HT-29 (cell line): ENCODE measurements around the gene JMJD1C. TPM values are rescaled to one million over a fixed set of nuclear protein-coding genes. Genes with fewer than 3 reads are reported as not detected.
"Not testable (repeated sequence)": the region's sequence is repeated elsewhere in the genome, so short reads cannot be mapped to it uniquely, and the experiment has no call there.

Source experiments
- DNase-seq: peaks from one replicate; pipeline ENCODE4 v3.0.0-alpha.2; 2015; ENCODE audit warnings: low spot score
- total RNA-seq: library from RNA; depleted of rRNA; stranded (reverse); fragments of >200 nt; shearing (Covaris generic); gene quantifications from 2 replicates; pipeline ENCODE4 v1.2.3, GENCODE V29; 2014

Gene JMJD1C
- total RNA-seq, 1 experiment from 2014 or later = 32.5 TPM

GRCh38 chr10:63260860-63261251 is 204.9 kb downstream of the JMJD1C start:
- DNase-seq = no peak

- no peak for DNase-seq
Measured at GRCh38 chr10:63260103-63260859, 205.5 kb downstream of the JMJD1C start.

GRCh38 chr10:63258920-63259678 is 206.7 kb downstream of the JMJD1C start:
- no peak for DNase-seq

GRCh38 chr10:63257778-63258177 is 208.0 kb downstream of the JMJD1C start:
- DNase-seq = no peak

- DNase-seq = no peak
Measured at GRCh38 chr10:63256009-63256773, 209.6 kb downstream of the JMJD1C start.

- no peak for DNase-seq
Measured at GRCh38 chr10:63255316-63255715, 210.5 kb downstream of the JMJD1C start.

GRCh38 chr10:63253040-63253439 is 212.7 kb downstream of the JMJD1C start:
- DNase-seq = no peak

GRCh38 chr10:63252095-63252762 is 213.5 kb downstream of the JMJD1C start:
- DNase-seq = no peak

- no peak for DNase-seq
Measured at GRCh38 chr10:63250032-63250431, 215.7 kb downstream of the JMJD1C start.

- DNase-seq = no peak
Measured at GRCh38 chr10:63247771-63248170, 218.0 kb downstream of the JMJD1C start.

- no peak for DNase-seq
Measured at GRCh38 chr10:63246356-63246755, 219.4 kb downstream of the JMJD1C start.

- DNase-seq = no peak
Measured at GRCh38 chr10:63241841-63242281, 223.9 kb downstream of the JMJD1C start.

GRCh38 chr10:63240807-63241206 is 225.0 kb downstream of the JMJD1C start:
- DNase-seq = no peak

GRCh38 chr10:63238501-63238900 is 227.3 kb downstream of the JMJD1C start:
- DNase-seq = no peak

GRCh38 chr10:63237396-63237795 is 228.4 kb downstream of the JMJD1C start:
- peak; percentile 66 for DNase-seq

GRCh38 chr10:63236113-63236935 is 229.5 kb downstream of the JMJD1C start:
- DNase-seq = peak; percentile 82

GRCh38 chr10:63235136-63235535 is 230.6 kb downstream of the JMJD1C start:
- not testable (repeated sequence) for DNase-seq

- DNase-seq = no peak
Measured at GRCh38 chr10:63229161-63229560, 236.6 kb downstream of the JMJD1C start.

GRCh38 chr10:63228237-63228636 is 237.5 kb downstream of the JMJD1C start:
- no peak for DNase-seq

GRCh38 chr10:63227207-63227895 is 238.4 kb downstream of the JMJD1C start:
- DNase-seq = peak; percentile 18
